GM23248 (cell line): Measurements from ENCODE around the gene TLR9. TPM values are rescaled to one million over a fixed set of nuclear protein-coding genes. Genes with fewer than 3 reads are reported as not detected.

Experiments
- DNase-seq: peaks from one replicate; pipeline ENCODE4 v3.0.0-alpha.2; 2015
- H2AFZ ChIP-seq: fragments of 200-600 bp; sonication (generic); 2 replicates; pipeline ENCODE4 v1.6.1; 2016; ENCODE audit warnings: antibody characterized with exemption
- H3F3A ChIP-seq: fragments of 200-600 bp; sonication (generic); 2 replicates; pipeline ENCODE4 v1.6.1; 2016; ENCODE audit warnings: mild to moderate bottlenecking, antibody characterized with exemption, mixed run types; ENCODE audit not compliant: insufficient read depth
- H3K27ac ChIP-seq: fragments of 200-600 bp; sonication (generic); 2 replicates; pipeline ENCODE4 v1.5.1; 2016; ENCODE audit warnings: mild to moderate bottlenecking
- H3K27me3 ChIP-seq: fragments of 200-600 bp; sonication (generic); replicated peaks from 2 replicates; pipeline ENCODE4 v1.6.1; 2016; ENCODE audit warnings: mild to moderate bottlenecking; ENCODE audit not compliant: insufficient read depth
- H3K36me3 ChIP-seq: fragments of 200-600 bp; sonication (generic); 2 replicates; pipeline ENCODE4 v1.6.1; 2016; ENCODE audit warnings: low read depth, mild to moderate bottlenecking
- H3K4me1 ChIP-seq: fragments of 200-600 bp; sonication (generic); 2 replicates; pipeline ENCODE4 v1.6.1; 2016; ENCODE audit warnings: mild to moderate bottlenecking; ENCODE audit not compliant: insufficient read depth
- H3K4me2 ChIP-seq: fragments of 200-600 bp; sonication (generic); one replicate; pipeline ENCODE4 v1.6.1; 2016; ENCODE audit warnings: mild to moderate bottlenecking; ENCODE audit not compliant: unreplicated experiment
- H3K4me3 ChIP-seq: fragments of 200-600 bp; sonication (generic); 2 replicates; pipeline ENCODE4 v1.5.1; 2016; ENCODE audit warnings: mild to moderate bottlenecking
- H3K79me2 ChIP-seq: fragments of 200-600 bp; sonication (generic); 2 replicates; pipeline ENCODE4 v1.6.1; 2016; ENCODE audit warnings: mild to moderate bottlenecking; ENCODE audit not compliant: insufficient read depth
- H3K9ac ChIP-seq: fragments of 200-600 bp; sonication (generic); 2 replicates; pipeline ENCODE4 v1.6.1; 2016; ENCODE audit warnings: mild to moderate bottlenecking
- H3K9me2 ChIP-seq: fragments of 200-600 bp; sonication (generic); 2 replicates; pipeline ENCODE4 v1.6.1; 2016; ENCODE audit warnings: mixed run types, mild to moderate bottlenecking, moderate library complexity; ENCODE audit not compliant: insufficient read depth
- H3K9me3 ChIP-seq: fragments of 200-600 bp; sonication (generic); one replicate; pipeline ENCODE4 v1.6.1; 2017; ENCODE audit warnings: low read depth
- H4K20me1 ChIP-seq: fragments of 200-600 bp; sonication (generic); 2 replicates; pipeline ENCODE4 v1.6.0; 2016; ENCODE audit not compliant: insufficient read depth
- EZH2 ChIP-seq: fragments of 200-600 bp; sonication (generic); IDR thresholded peaks from 2 replicates; pipeline ENCODE4 v1.6.1; 2018; ENCODE audit warnings: antibody characterized with exemption, mild to moderate bottlenecking; ENCODE audit not compliant: insufficient read depth, poor library complexity, severe bottlenecking
- EZH2phosphoT487 ChIP-seq: fragments of 200-600 bp; sonication (generic); IDR thresholded peaks from 2 replicates; pipeline ENCODE4 v1.6.1; 2018; ENCODE audit warnings: antibody characterized with exemption, moderate library complexity, mild to moderate bottlenecking, low read depth; ENCODE audit not compliant: insufficient read depth
- WGBS, 2 experiments: methylation state at CpG; one replicate each; pipeline ENCODE4 v1.1.6; 2015 to 2017; ENCODE audit warnings: low lambda C conversion rate in 2 of 2, low coverage in 1 of 2; ENCODE audit errors: missing lambda C conversion rate in 2 of 2; 5-methylcytosine and 5-hydroxymethylcytosine counted together
- in situ Hi-C: fragments of 300-500 bp; cut with MboI; formaldehyde crosslinking; loops from 2 replicates; pipeline ENCODE4 v1.15.0; 2020
- polyA plus RNA-seq: library from polyadenylated mRNA; unstranded; fragments of >200 nt; fragmentation: Nextera tagmentation; extraction: Ambion mirVana; gene quantifications from 2 replicates; pipeline ENCODE4 v1.2.1, GENCODE V29; 2016
- total RNA-seq: library from RNA; depleted of rRNA; stranded (reverse); fragments of >200 nt; shearing (Covaris generic); gene quantifications from 2 replicates; pipeline ENCODE4 v1.2.3, GENCODE V29; 2014

TLR9 gene
- total and polyA plus RNA-seq, 2 experiments from 2014 or later = not detected

- Histone ChIP-seq H3K9ac (no peak overlapping the region), H3K4me3 (no peak overlapping the region), H3K9me3 (no peaks in the 10 kb centered on the region), H3K79me2 (no peaks in the 10 kb centered on the region), H3F3A (0 out of 2 replicates have a peak, but pooled peaks cover 5% of the 10 kb centered on the region), H2AFZ (no peak overlapping the region), H3K4me2 (no peak overlapping the region), H3K27me3 (no peaks in the 10 kb centered on the region), H3K36me3 (no peaks in the 10 kb centered on the region), H3K9me2 (no peaks in the 10 kb centered on the region), H4K20me1 (no peaks in the 10 kb centered on the region), H3K4me1 (peaks cover 8% of the 10 kb centered on the region), H3K27ac (no peak overlapping the region)
- no peak for DNase-seq
- WGBS, 2 experiments = 84 to 86% methylated on average over 8 of the region's 8 CpGs
- no peak for TF ChIP-seq EZH2
- in situ Hi-C loops = no loop called here
These were observed 49.2 kb downstream of the TLR9 start for GRCh38 chr3:52176180-52176752.

- Histone ChIP-seq H3K9me3 (no peaks in the 10 kb centered on the region), H3K79me2 (no peaks in the 10 kb centered on the region), H3F3A (no peaks in the 10 kb centered on the region), H3K36me3 (no peaks in the 10 kb centered on the region), H3K4me2 (no peak overlapping the region), H3K9me2 (no peaks in the 10 kb centered on the region), H3K4me1 (peaks cover 11% of the 10 kb centered on the region), H3K9ac (no peak overlapping the region), H3K27me3 (no peaks in the 10 kb centered on the region), H3K4me3 (no peak overlapping the region), H3K27ac (no peak overlapping the region), H2AFZ (no peak overlapping the region), H4K20me1 (no peaks in the 10 kb centered on the region)
- DNase-seq = no peak
- in situ Hi-C loops = no loop called here
- WGBS, 2 experiments = 86 to 94% methylated on average over 13 to 14 of the region's 14 CpGs
- no peak for TF ChIP-seq EZH2phosphoT487
- no peak for TF ChIP-seq EZH2
These were observed 49.8 kb downstream of the TLR9 start for GRCh38 chr3:52175416-52176179.

- Histone ChIP-seq H3K9me3 (no peaks in the 10 kb centered on the region), H4K20me1 (no peaks in the 10 kb centered on the region), H3K36me3 (no peaks in the 10 kb centered on the region), H2AFZ (no peak overlapping the region), H3F3A (no peaks in the 10 kb centered on the region), H3K9ac (no peak overlapping the region), H3K4me2 (no peak overlapping the region), H3K27ac (no peak overlapping the region), H3K4me1 (peaks cover 11% of the 10 kb centered on the region), H3K79me2 (no peaks in the 10 kb centered on the region), H3K9me2 (no peaks in the 10 kb centered on the region), H3K27me3 (no peaks in the 10 kb centered on the region), H3K4me3 (no peak overlapping the region)
- TF ChIP-seq EZH2phosphoT487 (no peak), EZH2 (no peak)
- DNase-seq = peak; percentile 76
- in situ Hi-C loops = no loop called here
- 67 to 69% methylated on average over 9 of the region's 9 CpGs for WGBS, 2 experiments
These were observed 50.5 kb downstream of the TLR9 start for GRCh38 chr3:52174896-52175295.

GRCh38 chr3:52173101-52173500, 52.3 kb downstream of the TLR9 start:
- in situ Hi-C loops = no loop called here
- DNase-seq = no peak
- Histone ChIP-seq H3K9me2 (no peaks in the 10 kb centered on the region), H3K9ac (no peak overlapping the region), H3K4me3 (no peak overlapping the region), H3K27ac (no peak overlapping the region), H4K20me1 (no peaks in the 10 kb centered on the region), H3K36me3 (no peaks in the 10 kb centered on the region), H3F3A (no peaks in the 10 kb centered on the region), H3K79me2 (no peaks in the 10 kb centered on the region), H3K4me1 (peaks cover 11% of the 10 kb centered on the region), H3K27me3 (no peaks in the 10 kb centered on the region), H3K4me2 (no peak overlapping the region), H3K9me3 (no peaks in the 10 kb centered on the region), H2AFZ (no peak overlapping the region)
- TF ChIP-seq EZH2 (no peak), EZH2phosphoT487 (no peak)
- 85 to 86% methylated on average over 1 of the region's 1 CpG for WGBS, 2 experiments
